HG03135 (cell line): Measurements from ENCODE around the gene VAV2.
"Not testable (repeated sequence)": the region's sequence is repeated elsewhere in the genome, so short reads cannot be mapped to it uniquely, and the experiment has no call there.

ENCODE experiments used
- ATAC-seq: cut with Tn5 transposase; IDR thresholded peaks from one replicate; pipeline ENCODE4 v1.9.1; 2021; ENCODE audit warnings: mild to moderate bottlenecking, moderate library complexity; ENCODE audit not compliant: unreplicated experiment

VAV2 gene

DNA sequence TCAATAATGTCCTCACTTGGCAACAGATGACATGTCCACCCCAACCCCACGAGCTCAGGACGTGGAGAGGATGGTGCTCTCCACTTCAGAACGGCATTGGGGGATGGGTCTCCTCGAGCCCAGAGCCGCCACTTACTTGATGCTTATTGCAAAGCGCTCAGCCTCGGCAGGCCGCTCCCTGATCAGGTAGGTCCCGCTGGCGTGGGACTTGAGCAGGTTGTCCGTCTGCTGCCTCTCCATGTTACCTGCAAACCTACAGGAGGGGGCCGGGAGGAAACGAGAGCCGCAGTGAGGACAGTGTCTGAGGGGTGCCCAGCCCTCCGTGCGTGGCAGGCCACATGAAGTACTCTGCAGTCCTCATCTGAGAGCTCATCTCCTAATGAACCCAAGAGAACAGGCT, 217.3 kb downstream of the VAV2 start:
- no peak for ATAC-seq

DNA sequence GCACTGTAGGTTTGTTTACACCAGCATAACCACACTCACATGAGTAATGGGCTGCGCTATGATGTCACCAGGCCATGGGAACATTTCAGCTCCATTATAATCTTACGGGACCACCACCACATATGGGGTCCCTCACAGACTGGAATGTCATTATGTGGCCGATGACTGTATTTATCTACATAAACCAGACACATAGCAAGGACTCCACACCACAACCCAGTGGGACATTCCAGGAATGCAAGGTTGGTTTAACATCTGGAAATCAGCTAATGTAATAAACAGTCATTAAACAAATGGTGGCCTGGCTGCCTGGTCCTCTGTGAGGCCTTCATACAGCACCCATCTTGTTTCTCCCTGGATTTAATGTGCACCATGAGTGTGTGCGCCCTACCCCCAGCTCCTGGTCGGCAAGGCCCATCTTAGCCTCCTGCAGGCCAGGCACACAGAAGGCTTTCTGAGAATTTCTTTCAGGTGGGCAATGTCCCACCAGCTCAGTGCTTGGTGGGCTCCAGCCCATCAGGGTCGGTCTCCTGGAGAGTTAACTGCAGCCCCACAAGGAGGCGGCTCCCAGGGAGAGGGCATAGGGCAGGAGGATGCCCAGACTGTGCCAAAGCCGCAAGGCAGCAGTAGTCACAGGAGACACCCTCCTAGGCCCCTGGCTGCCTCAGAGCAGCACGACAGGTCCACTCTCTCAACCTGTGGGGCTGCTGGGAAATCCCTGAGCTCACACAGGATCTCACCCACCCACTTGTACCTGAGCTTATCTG, 218.1 kb downstream of the VAV2 start:
- ATAC-seq = no peak

DNA sequence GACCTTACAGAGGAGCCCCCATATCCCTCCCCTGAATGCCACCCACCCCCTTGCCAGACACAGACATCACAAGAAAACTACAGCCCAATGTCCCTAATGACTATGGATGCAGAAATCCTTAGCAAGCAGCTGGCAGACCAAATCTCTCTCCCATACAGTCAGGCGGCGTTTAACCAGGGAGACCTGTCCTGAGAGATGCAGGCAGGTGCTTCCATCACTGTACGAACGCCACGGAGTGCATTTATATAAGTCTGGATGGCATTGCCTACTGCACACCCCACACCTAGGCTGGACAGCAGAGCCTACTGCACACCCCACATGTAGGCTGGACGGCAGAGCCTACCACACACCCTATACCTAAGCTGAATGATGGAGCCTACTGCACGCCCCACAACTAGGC, 219.5 kb downstream of the VAV2 start:
- ATAC-seq = no peak

DNA sequence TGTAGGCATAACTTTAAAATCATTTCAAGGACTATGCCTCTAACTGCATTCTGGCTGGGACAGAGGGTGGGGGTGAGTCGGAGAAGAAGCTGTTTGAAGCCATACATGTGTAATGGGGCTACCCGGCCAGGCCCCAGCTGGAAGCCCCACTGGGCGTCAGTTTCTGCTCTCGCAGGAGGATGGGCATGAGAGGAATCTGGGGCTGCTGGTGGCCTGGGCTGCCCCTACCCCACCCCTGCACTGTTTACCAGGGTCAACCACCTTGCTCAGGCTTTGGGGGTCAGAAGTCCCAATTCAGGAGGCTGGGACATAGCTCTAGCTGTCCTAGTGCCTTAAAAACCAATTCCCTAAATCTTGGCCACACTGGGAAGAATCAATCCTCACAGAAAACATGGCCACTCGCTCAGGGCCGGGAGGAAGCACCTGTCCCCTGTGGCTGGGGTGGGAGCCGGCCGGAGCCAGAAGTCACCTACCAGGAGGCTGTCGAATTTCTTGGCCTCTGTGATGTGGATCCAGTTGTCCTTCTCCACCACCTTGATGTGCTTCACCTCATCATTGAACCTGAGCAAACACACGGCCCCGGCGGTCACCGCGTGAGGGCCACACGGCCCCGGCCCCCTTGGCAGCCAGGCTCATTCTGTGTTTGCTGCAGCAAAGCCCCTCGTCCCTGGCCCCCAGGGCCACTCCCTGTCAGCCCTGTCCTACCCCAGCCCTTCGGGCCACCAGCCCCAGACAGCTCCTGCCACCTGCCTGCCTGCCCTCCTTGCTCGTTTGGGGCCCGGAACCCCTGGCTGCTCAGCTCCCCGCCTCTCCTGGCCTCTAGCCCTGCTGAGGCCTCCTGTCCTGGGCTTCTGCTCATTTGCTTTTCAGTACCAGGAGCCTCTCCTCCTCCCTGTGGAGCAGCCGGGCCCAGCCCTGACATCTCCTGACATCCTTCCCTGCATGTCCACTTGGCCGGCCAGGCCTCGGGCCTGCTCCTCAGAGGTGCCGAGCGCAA, 220.3 kb downstream of the VAV2 start:
- no peak for ATAC-seq

DNA sequence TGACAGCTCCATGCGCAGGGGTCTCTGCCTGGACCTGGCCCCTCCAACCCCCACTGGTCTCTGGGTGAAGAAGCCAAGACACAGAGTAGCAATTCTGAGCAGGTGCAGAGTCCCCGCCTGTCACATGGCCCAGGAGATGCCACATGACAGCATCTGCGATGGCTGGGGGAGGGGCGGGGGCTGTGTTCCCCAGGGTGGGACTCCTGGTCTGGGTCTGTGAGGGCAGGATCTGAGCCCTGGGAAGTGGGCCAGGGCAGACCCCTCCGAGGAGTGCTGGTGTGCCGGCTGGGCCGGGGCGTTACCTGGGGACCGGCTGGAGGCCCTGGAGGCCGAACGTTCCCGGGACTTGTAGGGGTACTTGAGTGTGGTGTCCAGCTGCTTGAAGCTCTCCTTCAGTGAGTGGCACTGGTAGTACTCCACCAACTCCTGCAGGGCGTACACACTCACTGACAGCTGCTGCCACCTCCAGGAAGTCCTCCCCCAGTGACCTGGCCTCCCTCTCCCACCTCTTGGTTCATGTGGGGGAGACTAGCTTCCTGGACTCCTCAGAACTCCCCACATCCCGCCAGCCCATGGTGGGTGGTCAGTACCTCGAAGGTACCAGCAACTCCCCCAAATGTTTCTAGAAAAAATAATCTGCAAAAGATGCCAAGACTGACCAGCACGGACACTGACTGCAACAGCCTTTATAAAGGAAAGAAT, 221.9 kb downstream of the VAV2 start:
- ATAC-seq = no peak

DNA sequence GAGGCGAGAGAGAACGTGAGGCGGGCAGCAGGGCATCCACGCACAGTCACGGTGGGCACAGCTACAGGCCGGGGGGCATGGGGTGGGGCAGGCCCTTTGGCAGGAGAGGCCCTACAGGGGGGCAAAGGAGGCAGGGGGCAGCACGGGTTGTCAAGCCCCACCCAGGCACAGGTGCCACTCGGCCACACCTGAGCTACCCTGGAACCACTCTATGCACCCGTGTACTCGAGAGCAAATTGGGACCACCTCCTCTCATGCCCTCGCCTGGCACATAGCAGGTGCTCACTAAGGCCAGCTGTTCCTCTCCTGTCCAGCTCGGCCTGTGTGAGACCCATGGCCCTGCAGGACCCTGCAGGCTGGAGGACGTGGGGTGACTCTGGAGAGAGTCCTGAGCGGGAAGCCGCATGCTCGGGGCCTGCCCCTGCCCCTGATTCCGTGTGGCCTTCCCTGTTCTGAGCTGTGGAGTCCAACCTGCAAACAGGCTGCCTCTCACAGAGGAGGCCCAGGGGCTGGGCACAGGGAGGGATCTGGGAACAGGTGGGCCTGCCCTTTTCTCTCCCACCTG, 222.5 kb downstream of the VAV2 start:
- no peak for ATAC-seq

DNA sequence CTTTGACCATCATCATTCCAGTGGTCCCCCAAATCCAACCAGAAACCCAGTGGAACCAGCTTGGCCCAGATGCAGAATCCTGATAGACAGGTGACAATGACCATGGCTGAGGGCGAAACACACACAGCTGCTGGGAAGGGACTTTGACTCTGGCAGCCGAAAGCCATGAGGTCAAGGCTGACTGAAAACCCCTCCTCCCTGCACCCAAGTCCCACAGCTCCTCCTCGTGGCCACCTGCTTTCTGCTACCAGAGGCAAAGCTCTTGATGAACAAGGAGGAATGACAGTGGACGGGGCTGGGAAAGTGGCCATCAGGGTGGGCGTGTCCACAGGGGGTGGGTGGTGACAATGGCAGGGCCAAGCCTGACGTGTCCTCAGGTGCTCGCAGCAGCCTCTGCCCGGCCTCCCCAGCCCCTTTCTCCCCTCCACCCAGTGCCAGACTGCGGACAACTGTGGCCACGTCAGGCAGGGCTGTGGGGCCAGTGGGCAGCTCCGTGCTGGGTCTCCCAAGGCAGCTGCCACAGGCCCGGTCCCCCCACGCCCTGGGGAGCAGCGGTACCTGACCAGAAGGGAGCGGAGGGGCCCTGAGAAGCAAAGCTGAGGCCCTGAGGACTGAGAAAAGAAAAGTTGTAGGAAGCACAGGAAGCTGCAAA, 223.1 kb downstream of the VAV2 start:
- no peak for ATAC-seq

DNA sequence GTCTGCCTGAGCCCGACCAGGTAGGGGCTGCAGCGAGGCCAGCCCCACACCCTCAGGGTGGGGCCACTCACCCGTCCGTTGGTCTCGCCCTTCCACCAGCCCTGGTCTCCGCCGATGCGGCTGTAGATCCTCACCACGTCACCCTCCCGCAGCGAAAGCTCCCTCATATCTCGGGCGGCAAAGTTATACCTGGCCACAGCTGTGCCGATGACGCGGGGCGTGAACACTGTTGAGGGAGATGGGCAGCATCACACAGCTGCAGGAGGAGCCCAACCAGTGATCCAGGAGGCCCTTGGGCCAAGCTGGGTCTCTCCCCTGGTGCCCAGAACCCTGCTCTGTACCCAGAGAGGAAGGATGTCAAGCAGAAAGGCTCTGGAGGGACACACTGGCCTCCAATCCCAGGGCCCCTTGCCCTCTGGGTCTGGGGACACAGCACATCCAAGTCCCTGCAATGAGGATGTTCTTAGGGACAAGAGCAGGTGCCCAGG, 223.7 kb downstream of the VAV2 start:
- no peak for ATAC-seq

DNA sequence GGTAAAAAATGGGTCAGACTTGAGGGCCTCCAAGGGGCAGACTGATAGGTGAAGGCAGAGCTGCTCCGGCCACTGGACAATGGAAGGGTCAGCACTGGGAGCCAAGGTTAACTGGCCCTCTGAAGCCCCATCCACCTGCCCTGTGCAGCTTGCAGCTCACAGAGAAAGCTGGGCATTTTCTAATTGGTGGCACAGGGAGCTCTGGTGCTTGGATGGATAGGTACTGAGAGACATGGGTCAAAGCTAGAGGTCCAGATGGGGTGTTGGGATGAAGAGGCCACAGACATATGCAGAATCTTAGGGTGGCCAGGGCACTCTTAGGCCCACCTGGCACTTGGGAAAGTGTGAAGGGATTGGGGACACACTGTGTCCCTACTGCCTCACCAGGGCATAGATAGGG, 224.5 kb downstream of the VAV2 start:
- no peak for ATAC-seq

DNA sequence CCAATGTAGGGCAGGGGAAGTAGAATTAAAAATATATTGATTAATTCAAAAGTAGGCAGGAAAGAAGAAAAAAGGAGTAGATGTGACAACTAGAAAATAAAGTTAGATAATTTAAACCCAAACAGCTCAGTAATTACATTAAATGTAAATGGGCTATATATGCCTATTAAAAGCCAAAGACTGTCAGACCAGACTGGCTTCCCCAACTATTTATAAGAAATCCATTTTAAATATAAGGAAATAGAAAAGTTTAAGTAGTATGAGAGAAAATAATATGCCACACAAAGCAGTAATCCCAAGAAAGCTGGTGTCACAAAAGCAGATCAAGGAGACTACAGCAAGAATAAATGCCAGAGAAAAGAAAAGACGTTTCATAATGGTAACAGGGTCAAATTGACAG, 225.1 kb downstream of the VAV2 start:
- no peak for ATAC-seq

DNA sequence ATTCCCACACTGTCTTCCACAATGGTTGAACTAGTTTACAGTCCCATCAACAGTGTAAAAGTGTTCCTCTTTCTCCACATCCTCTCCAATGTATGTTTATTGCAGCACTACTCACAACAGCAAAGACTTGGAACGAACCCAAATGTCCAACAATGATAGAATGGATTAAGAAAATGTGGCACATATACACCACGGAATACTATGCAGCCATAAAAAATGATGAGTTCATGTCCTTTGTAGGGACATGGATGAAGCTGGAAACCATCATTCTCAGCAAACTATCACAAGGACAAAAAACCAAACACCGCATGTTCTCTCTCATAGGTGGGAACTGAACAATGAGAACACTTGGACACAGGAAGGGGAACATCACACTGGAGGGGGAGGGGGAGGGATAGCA, 225.9 kb downstream of the VAV2 start:
- not testable (repeated sequence) for ATAC-seq

DNA sequence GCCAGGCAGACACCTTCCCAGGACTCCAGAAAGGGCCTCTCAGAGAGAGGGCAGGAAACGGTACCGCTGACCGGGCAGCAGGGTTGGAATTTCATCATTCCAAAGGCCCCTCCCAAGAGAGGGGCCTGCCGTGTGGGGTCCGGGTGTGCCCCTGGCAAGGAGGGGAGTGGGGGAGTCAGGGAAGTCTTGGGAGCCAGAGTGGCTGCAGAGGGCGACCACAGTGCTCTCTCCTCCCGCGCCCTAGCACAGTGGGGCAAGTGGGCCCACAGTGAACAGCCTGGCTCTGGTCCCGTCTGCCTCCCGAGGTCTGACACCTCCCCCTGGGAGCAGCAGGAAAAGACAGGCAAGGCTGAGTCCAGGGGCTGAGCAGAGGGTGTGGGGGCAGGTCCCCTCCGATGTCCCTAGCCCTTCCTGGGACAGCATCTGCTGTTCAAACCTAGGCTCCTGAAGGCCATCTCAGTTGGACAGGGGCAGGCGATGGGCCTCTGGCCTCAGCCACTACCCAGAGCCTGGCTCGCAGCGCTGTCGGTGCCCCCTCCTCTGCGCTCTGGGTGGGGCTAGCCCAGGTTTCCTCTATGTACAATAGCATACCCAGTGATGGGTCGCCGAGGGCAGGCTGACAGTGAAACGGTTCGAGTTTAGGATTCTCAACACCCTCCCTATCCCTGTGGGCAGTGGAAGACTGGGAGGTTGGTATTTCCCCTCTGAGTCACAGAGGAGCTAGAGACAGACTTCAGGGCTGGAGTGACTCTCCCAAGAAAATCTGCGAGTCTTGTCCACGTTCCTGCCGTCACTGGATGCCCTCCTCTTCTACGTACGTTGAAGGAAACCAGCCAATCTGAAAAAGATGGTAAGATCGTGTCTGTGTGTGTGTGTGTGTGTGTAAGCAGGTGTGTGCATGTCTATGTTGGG, 228.6 kb downstream of the VAV2 start:
- no peak for ATAC-seq

DNA sequence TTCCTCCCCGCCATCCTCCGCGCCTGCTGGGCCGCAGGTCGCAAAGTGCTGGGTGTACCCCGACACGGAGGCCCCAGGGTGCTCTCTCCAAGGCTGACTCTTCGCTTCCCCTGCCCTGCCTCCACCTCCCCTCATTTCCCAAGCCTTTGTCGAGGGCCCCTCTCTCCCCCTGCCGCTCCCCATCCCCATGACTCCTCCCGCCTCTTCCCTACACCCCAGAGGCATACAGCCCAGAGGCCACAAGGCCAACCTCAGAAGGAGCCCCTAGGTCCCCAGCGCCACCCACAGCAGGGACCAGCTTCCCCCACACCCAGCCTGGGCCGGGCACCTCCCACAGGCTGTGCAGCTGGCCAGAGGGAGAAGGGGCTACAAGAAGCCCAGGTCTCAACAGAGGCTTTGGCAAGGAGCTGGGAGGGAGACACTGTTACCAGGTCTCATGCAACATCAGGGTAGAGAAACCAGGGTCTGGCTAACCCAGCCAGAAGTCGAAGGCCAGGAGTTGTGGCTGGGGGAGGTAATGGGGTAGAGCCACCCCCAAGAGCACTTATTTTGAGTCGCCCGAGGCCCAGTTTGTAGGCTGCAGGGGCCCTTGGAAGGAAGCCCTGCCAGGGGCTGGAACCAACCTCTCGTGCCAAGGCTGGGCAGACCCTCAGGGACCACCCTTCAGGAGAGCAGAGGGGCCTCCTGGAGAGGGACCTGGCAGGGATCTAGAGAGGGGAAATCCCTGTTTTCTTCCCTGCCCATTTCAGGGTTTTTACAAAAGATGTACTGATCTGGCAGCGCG, 229.4 kb downstream of the VAV2 start:
- no peak for ATAC-seq

DNA sequence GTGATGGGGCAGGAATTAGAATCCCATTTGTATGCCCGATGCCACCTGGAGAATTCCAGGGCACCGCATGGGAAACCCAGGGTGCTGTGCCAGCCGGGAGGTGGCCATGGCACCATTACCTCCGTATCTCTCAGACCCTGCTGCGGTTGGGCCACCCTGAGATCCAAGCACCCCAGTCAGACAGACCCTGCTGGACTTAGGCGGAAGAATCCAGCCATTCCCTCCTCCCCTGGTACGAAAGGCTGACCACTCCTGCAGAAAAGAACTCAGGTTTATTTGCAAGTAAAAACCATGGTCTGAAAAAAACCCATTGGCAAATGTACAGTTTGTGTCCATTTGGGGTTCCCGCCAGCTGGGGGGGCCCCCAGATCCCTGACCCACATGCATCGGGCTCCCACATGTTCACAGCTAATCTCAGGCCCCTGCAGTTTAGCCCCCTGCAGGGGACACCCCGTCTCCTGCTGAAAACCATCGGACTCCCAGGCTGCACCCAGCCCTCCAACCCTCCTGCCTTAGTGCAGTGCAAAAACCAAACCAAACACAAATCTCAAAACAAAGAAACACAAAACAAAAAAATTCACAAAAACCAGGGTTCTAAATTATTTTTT, 230.4 kb downstream of the VAV2 start:
- ATAC-seq = no peak

DNA sequence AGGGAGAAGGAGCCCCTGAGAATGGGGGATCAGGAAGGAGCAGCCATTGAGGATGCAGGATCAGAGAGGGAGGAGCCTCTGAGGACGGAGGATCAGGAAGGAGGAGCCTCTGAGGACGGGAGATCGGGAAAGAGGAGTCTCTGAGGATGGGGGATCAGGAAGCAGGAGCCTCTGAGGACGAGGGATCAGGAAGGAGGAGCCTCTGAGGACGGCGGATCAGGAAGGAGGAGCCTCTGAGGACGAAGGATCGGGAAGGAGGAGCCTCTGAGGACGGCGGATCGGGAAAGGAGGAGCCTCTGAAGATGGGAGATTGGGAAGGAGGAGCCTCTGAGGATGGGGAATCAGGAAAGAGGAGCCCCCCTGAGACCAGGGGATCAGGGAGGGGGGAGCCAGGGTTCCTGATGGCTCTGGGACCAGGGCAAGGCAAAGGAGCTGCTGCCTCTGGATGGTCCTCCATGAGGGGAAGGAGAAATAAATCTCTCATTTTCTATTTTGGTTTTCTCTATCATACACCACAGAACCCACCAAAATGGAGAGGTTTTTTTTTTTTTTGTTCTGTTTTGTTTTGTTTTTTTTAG, 231.3 kb downstream of the VAV2 start:
- ATAC-seq = no peak

DNA sequence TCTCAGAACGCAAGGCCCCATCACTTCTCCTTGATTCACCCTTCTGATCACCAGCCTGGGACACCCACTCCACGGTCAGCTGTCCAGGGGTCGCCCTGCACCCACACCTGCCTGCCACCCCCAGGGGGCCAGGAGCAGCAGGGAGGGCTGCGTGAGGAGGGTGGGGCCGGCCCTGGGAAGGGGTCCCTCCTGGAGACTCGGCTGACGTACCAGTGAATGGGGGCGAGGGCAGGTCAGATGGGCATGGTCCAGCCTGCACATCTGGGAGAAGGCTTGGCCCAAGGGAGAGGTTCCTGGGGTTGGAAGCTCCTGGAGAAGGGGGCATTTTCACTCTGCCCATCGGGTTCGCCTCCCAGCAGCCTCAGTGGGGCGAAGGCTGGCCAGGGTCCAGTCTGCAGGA, 232.2 kb downstream of the VAV2 start:
- no peak for ATAC-seq

DNA sequence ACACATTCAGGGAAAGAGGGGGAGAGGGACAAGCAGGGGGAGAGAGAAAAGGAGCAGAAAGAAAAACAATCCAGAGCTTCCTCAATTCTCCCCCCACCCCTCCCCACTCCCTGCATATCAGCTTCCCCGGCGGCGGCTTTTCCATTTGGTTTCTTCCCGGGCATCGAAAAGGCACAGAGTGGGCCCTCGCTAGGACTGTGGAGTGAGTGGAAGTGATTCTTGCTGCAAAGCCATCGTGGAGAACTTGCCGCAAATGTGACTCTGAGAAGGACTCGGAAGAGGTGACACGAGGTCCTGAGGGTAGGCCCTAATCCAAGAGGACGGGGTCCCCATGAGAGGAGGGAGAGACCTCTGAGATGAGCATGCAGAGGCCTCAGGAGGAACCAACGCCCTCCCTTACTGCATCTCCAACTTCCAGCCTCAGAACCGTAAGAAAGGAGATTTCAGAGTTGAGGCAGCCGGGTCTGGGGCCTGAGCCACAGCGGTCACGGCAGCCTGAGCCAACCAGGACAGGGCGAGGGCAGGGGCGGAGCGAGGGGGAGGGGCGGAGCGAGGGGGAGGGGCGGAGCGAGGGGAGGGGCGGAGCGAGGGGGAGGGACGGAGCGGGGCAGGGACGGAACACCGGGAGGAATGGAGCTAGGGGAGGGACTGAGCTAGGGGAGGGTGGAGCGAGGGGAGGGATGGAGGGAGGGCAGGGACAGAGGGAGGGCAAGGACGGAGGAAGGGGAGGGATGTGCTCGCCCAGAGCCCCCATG, 232.8 kb downstream of the VAV2 start:
- ATAC-seq = no peak
